Testis (tissue), 3 donors: ENCODE data around the gene SGIP1. TPM values are rescaled to one million over a fixed set of nuclear protein-coding genes. Genes with fewer than 3 reads are reported as not detected.

Experiments
- DNase-seq: peaks from one replicate; pipeline ENCODE4 v3.0.0-alpha.2; 2019
- H3K27ac ChIP-seq, 2 donors: fragments of 200-600 bp; sonication (generic); one replicate each; pipeline ENCODE4 v1.5.1; 2019
- H3K27me3 ChIP-seq: fragments of 200-600 bp; sonication (generic); one replicate; pipeline ENCODE4 v1.5.1; 2019
- H3K36me3 ChIP-seq: fragments of 200-600 bp; sonication (generic); one replicate; pipeline ENCODE4 v1.5.1; 2017; ENCODE audit warnings: low read depth; ENCODE audit errors: missing control alignments
- H3K4me1 ChIP-seq: fragments of 200-600 bp; sonication (generic); one replicate; pipeline ENCODE4 v1.5.1; 2019
- H3K4me3 ChIP-seq, 2 donors: fragments of 200-600 bp; sonication (generic); one replicate each; pipeline ENCODE4 v1.5.1; 2017 to 2019
- H3K9me3 ChIP-seq: fragments of 200-600 bp; sonication (generic); one replicate; pipeline ENCODE4 v1.5.1; 2017
- CTCF ChIP-seq, 3 experiments: fragments of 450-650 bp in 2 of 3; fragments of 200-600 bp in 1 of 3; sonication (generic) in 1 of 3; IDR thresholded peaks; one replicate each; pipeline ENCODE4 v1.5.1; 2016 to 2019; ENCODE audit warnings: antibody characterized with exemption in 3 of 3, mild to moderate bottlenecking in 2 of 3, moderate library complexity in 1 of 3
- POLR2A ChIP-seq: fragments of 450-650 bp; IDR thresholded peaks from one replicate; pipeline ENCODE4 v1.6.1; 2017; ENCODE audit warnings: antibody characterized with exemption, mild to moderate bottlenecking, moderate library complexity
- WGBS, 2 donors: methylation state at CpG; one replicate each; pipeline ENCODE4 v1.1.5; 2018; 5-methylcytosine and 5-hydroxymethylcytosine counted together
- intact Hi-C: fragments of 100-400 bp; cut with DNase I; formaldehyde crosslinking; loops from one replicate; pipeline ENCODE4 v1.15.1; 2023; ENCODE audit warnings: low total_unique reads
- polyA plus RNA-seq: library from polyadenylated mRNA; stranded (reverse); fragments of 350-450 nt; fragmentation: Illumina TruSeq; extraction: RNeasy Lipid Tissue Mini Kit (QIAGEN cat#74804); gene quantifications from one replicate; pipeline ENCODE4 v1.2.3, GENCODE V29; 2014; ENCODE audit warnings: low read depth, low replicate concordance; ENCODE audit not compliant: insufficient read depth
- total RNA-seq, 2 donors: library from RNA; depleted of rRNA; stranded (reverse); fragments of >200 nt; gene quantifications; one replicate each; pipeline ENCODE4 v1.2.3, GENCODE V29; 2016

SGIP1 gene
- total and polyA plus RNA-seq, 3 donors from 2014 or later: 11.7 to 67.9 (median 48.1) TPM

GRCh38 chr1:66682106-66682505 lies 148.2 kb downstream of the SGIP1 start:
- H3K27me3 ChIP-seq: no peaks in the 10 kb centered on the region
- intact Hi-C loops: no loop called here
- H3K27ac ChIP-seq: no peak overlapping the region
- DNase-seq: no peak
- no peaks in the 10 kb centered on the region for H3K4me1 ChIP-seq
- TF ChIP-seq CTCF (IDR thresholded peaks at IDR 0.05): no peak
- no peak for TF ChIP-seq POLR2A
- WGBS, 2 donors: 92 to 95% methylated on average over 11 of the region's 11 CpGs
- no peaks in the 10 kb centered on the region for H3K9me3 ChIP-seq
- no peaks in the 10 kb centered on the region for H3K36me3 ChIP-seq
- H3K4me3 ChIP-seq: no peak overlapping the region

GRCh38 chr1:66684353-66684752 lies 150.4 kb downstream of the SGIP1 start:
- DNase-seq: no peak
- H3K4me1 ChIP-seq: no peaks in the 10 kb centered on the region
- no peaks in the 10 kb centered on the region for H3K27me3 ChIP-seq
- H3K27ac ChIP-seq: no peak overlapping the region
- no peaks in the 10 kb centered on the region for H3K36me3 ChIP-seq
- no peak overlapping the region for H3K4me3 ChIP-seq
- intact Hi-C loops: no loop called here
- TF ChIP-seq CTCF (IDR thresholded peaks at IDR 0.05): no peak
- TF ChIP-seq POLR2A: no peak
- H3K9me3 ChIP-seq: no peaks in the 10 kb centered on the region
- 72 to 83% methylated on average over 3 of the region's 3 CpGs for WGBS, 2 donors

GRCh38 chr1:66685265-66685664 lies 151.3 kb downstream of the SGIP1 start:
- no peaks in the 10 kb centered on the region for H3K27me3 ChIP-seq
- no peak for DNase-seq
- TF ChIP-seq POLR2A: no peak
- TF ChIP-seq CTCF (IDR thresholded peaks at IDR 0.05): no peak

GRCh38 chr1:66685670-66686069 lies 151.7 kb downstream of the SGIP1 start:
- TF ChIP-seq CTCF (IDR thresholded peaks at IDR 0.05): no peak
- no peak for TF ChIP-seq POLR2A
- 96 to 98% methylated on average over 1 of the region's 1 CpG for WGBS, 2 donors
- Histone ChIP-seq H3K4me3 (no peak overlapping the region), H3K36me3 (no peaks in the 10 kb centered on the region), H3K27me3 (no peaks in the 10 kb centered on the region), H3K27ac (no peak overlapping the region), H3K9me3 (no peaks in the 10 kb centered on the region), H3K4me1 (no peaks in the 10 kb centered on the region)
- intact Hi-C loops: no loop called here
- DNase-seq: no peak

More at GRCh38 chr1:66685265-66685664, 151.3 kb downstream of the SGIP1 start:
- Histone ChIP-seq H3K4me3 (no peak overlapping the region), H3K9me3 (no peaks in the 10 kb centered on the region), H3K27ac (no peak overlapping the region), H3K36me3 (no peaks in the 10 kb centered on the region), H3K4me1 (no peaks in the 10 kb centered on the region)
- intact Hi-C loops: no loop called here

GRCh38 chr1:66686406-66686805 lies 152.5 kb downstream of the SGIP1 start:
- H3K27me3 ChIP-seq: no peaks in the 10 kb centered on the region
- TF ChIP-seq POLR2A (no peak), CTCF (IDR thresholded peaks at IDR 0.05) (no peak)
- no peaks in the 10 kb centered on the region for H3K36me3 ChIP-seq
- no peaks in the 10 kb centered on the region for H3K9me3 ChIP-seq
- no peak overlapping the region for H3K27ac ChIP-seq
- intact Hi-C loops: no loop called here
- H3K4me3 ChIP-seq: no peak overlapping the region
- WGBS, 2 donors: 89 to 91% methylated on average over 3 of the region's 3 CpGs
- H3K4me1 ChIP-seq: no peaks in the 10 kb centered on the region
- DNase-seq: no peak
